Measurements from ENCODE around the gene SUPT3H.

GRCh38 chr6:45044510-45045252 lies 333.1 kb downstream of the SUPT3H start:
- TF ChIP-seq CTCF (IDR thresholded peaks at IDR 0.05) (no peak), POLR2A (IDR thresholded peaks at IDR 0.05) (no peak), EP300 (IDR thresholded peaks at IDR 0.05; ENCODE audit: low read depth) (no peak), POLR2AphosphoS5 (IDR thresholded peaks at IDR 0.05) (no peak)

Data from transverse colon (tissue), 4 donors.